Endothelial cell of umbilical vein (primary cell): ENCODE measurements around the gene TM9SF1. TPM values are rescaled to one million over a fixed set of nuclear protein-coding genes. Genes with fewer than 3 reads are reported as not detected.
A peak's percentile ranks its signal among the peaks of the same experiment; 100 is the strongest.

Source experiments
- BruUV-seq: library from RNA; stranded (reverse); fragments of 400-500 nt; replicated peaks from 2 replicates; lab custom pipeline; 2021; lab: Mats Ljungman, UMichigan
- CTCF ChIA-PET: fragments of 300-600, 350-600 bp; sonication (Branson Sonifier 250); formaldehyde crosslinking; loops from one replicate; lab custom pipeline; 2021; ENCODE audit warnings: antibody characterized with exemption, inconsistent platforms; lab: Charles Lee
- POLR2A ChIA-PET: fragments of 300-600, 350-600 bp; sonication (Branson Sonifier 250); formaldehyde crosslinking; loops from one replicate; lab custom pipeline; 2021; ENCODE audit warnings: antibody characterized with exemption, inconsistent platforms; lab: Charles Lee
- DNase-seq: peaks from one replicate; pipeline ENCODE4 v3.0.0-alpha.2; 2011; ENCODE audit warnings: low read depth, low spot score
- FAIRE-seq: peaks from 2 replicates; lab custom pipeline; 2011; peaks lifted over from hg19 to GRCh38; lab: Jason Lieb, UNC
- H2AFZ ChIP-seq: 2 replicates; pipeline ENCODE4 v1.6.0; 2012; ENCODE audit warnings: low read depth, low read length, control low read depth, inconsistent platforms
- H3K27ac ChIP-seq: 2 replicates; pipeline ENCODE4 v1.5.1; 2011; ENCODE audit warnings: low read depth, mild to moderate bottlenecking, control low read depth, low read length, moderate library complexity; ENCODE audit not compliant: insufficient read depth
- H3K27me3 ChIP-seq, 2 experiments: 2 replicates each; pipeline versions ENCODE4 v1.6.0 to v1.6.1; 2011; ENCODE audit warnings: low read length in 2 of 2, mixed read lengths in 1 of 2; ENCODE audit not compliant: control insufficient read depth in 2 of 2, insufficient read depth in 2 of 2
- H3K36me3 ChIP-seq, 2 experiments: 2 replicates in 1 of 2; 3 replicates in 1 of 2; pipeline ENCODE4 v1.5.1; 2011; ENCODE audit warnings: low read length in 2 of 2, mild to moderate bottlenecking in 1 of 2, moderate library complexity in 1 of 2; ENCODE audit not compliant: control insufficient read depth in 2 of 2, insufficient read depth in 2 of 2; ENCODE audit errors: extremely low read depth in 1 of 2
- H3K4me1 ChIP-seq: 3 replicates; pipeline ENCODE4 v1.5.1; 2011; ENCODE audit warnings: mild to moderate bottlenecking, low read length; ENCODE audit not compliant: control insufficient read depth, insufficient read depth; ENCODE audit errors: extremely low read depth
- H3K4me2 ChIP-seq: 2 replicates; pipeline ENCODE4 v1.6.1; 2011; ENCODE audit warnings: low read length, control low read depth, mixed read lengths; ENCODE audit not compliant: insufficient read depth
- H3K4me3 ChIP-seq, 3 experiments: fragments of 200-600 bp in 1 of 3; sonication (generic), shearing (Covaris generic) in 1 of 3; replicated peaks in 1 of 3; 2 replicates each; pipeline ENCODE4 v1.5.1; 2011 to 2016; ENCODE audit warnings: control low read depth in 3 of 3, low read length in 3 of 3, mild to moderate bottlenecking in 2 of 3, inconsistent platforms in 1 of 3, low read depth in 1 of 3, moderate library complexity in 1 of 3; ENCODE audit not compliant: insufficient read depth in 1 of 3
- H3K79me2 ChIP-seq: 2 replicates; pipeline ENCODE4 v1.6.0; 2012; ENCODE audit warnings: low read length, inconsistent platforms; ENCODE audit not compliant: control insufficient read depth, insufficient read depth
- H3K9ac ChIP-seq: replicated peaks from 2 replicates; pipeline ENCODE3; 2011; ENCODE audit warnings: low read length, control low read depth; ENCODE audit not compliant: insufficient read depth; ENCODE audit errors: extremely low read depth
- H3K9me1 ChIP-seq: replicated peaks from 3 replicates; pipeline ENCODE4 v1.6.0; 2011; ENCODE audit warnings: mild to moderate bottlenecking, low read length; ENCODE audit not compliant: control insufficient read depth, insufficient read depth; ENCODE audit errors: extremely low read depth
- H3K9me3 ChIP-seq: replicated peaks from 2 replicates; pipeline ENCODE4 v1.5.1; 2012; ENCODE audit warnings: low read length, inconsistent platforms; ENCODE audit not compliant: control insufficient read depth, insufficient read depth
- H4K20me1 ChIP-seq: replicated peaks from 2 replicates; pipeline ENCODE3; 2011; ENCODE audit warnings: mild to moderate bottlenecking, low read length; ENCODE audit not compliant: control insufficient read depth, insufficient read depth; ENCODE audit errors: extremely low read depth
- CTCF ChIP-seq, 2 donors: IDR thresholded peaks; 1 replicate in 1 of 2; 2 replicates in 1 of 2; pipeline ENCODE4 v1.5.1; 2011; ENCODE audit warnings: low read length in 2 of 2, mild to moderate bottlenecking in 2 of 2, moderate library complexity in 2 of 2, control low read depth in 1 of 2, inconsistent platforms in 1 of 2, low read depth in 1 of 2; ENCODE audit not compliant: insufficient read depth in 1 of 2; ENCODE audit errors: extremely low read depth in 1 of 2
- JUN ChIP-seq: IDR thresholded peaks from 2 replicates; pipeline ENCODE4 v1.6.1; 2011; ENCODE audit warnings: borderline replicate concordance, low read depth; ENCODE audit not compliant: insufficient read length, insufficient read depth
- MYC ChIP-seq: IDR thresholded peaks from one replicate; pipeline ENCODE4 v1.6.1; 2011; ENCODE audit warnings: mild to moderate bottlenecking, low read depth, low read length
- POLR2A ChIP-seq: IDR thresholded peaks from 2 replicates; pipeline ENCODE4 v1.6.1; 2012; ENCODE audit warnings: low read depth, mild to moderate bottlenecking, control low read depth, low read length
- POLR2AphosphoS5 ChIP-seq: IDR thresholded peaks from 2 replicates; pipeline ENCODE4 v1.6.1; 2012; ENCODE audit warnings: low read depth, mild to moderate bottlenecking, control low read depth, low read length, moderate library complexity; ENCODE audit not compliant: insufficient read depth
- dilution Hi-C: fragments of 300-500 bp; cut with MboI; formaldehyde crosslinking; loops from one replicate; pipeline ENCODE4 v1.15.0; 2019; ENCODE audit warnings: low sequenced_read_pairs; ENCODE audit not compliant: extremely low pct_ligation_motif_present
- intact Hi-C: fragments of 100-400 bp; cut with micrococcal nuclease; formaldehyde crosslinking; loops from one replicate; pipeline ENCODE4 v1.10.0; 2022
- polyA plus RNA-seq, 4 experiments: library from polyadenylated mRNA; depleted of rRNA in 3 of 4; stranded (reverse) in 3 of 4; unstranded in 1 of 4; fragments of >200 nt; gene quantifications; 2 replicates each; pipeline versions ENCODE4 v1.2.1 to v1.2.3, GENCODE V29; 2011 to 2012; ENCODE audit warnings: missing spikeins in 1 of 4
- total RNA-seq: library from RNA; stranded (reverse); gene quantifications from 2 replicates; pipeline ENCODE4 v1.2.3, GENCODE V29; 2021

TM9SF1 gene
- total and polyA plus RNA-seq, 2 donors (not counting 3 experiments of a cell fraction or from before 2014, with no cell fraction given) = 60.7 to 71.5 TPM

- TF ChIP-seq CTCF (IDR thresholded peaks at IDR 0.05; ENCODE audit: extremely low read depth in 1 of 2, insufficient read depth in 1 of 2, low read depth in 1 of 2, low read length in 2 of 2) = no peak
- no peak for TF ChIP-seq JUN
- peak; percentile 67 for TF ChIP-seq POLR2AphosphoS5
- peak; percentile 75 for TF ChIP-seq POLR2A
- no peak for TF ChIP-seq MYC
- intact Hi-C loops = loop anchor here (1.0 to 5.0 kb wide), 8 partner anchors 11 to 285 kb away; partner anchors contain the start of genes CHMP4A, DCAF11, DHRS1 and IPO4
- ChIA-PET POLR2A (interaction anchor here (1.0 to 2.0 kb wide), 6 partner anchors 10 to 66 kb away, joined by 3 to 13 read pairs (median 5); partner anchors contain the start of genes CHMP4A, DCAF11, NRL and PSME1), CTCF (interaction anchor here (0.7 to 7.8 kb wide), 11 partner anchors 11 to 187 kb away, joined by 3 to 63 read pairs (median 4); partner anchors contain the start of genes CIDEB, IRF9, PSME1 and TINF2)
- Histone ChIP-seq H3K4me2 (peak within 1 kb of the TSS; percentile 95), H3K9me1 (no peaks in the 10 kb centered on the region), H3K9me3 (no peaks in the 10 kb centered on the region), H3K9ac (peak within 1 kb of the TSS; percentile 72), H3K4me1 (peaks cover 17% of the 10 kb centered on the region), H3K27ac (peak within 1 kb of the TSS; percentile 52), H3K27me3 (no peaks in the 10 kb centered on the region), H2AFZ (peak within 1 kb of the TSS; percentile 91), H4K20me1 (no peaks in the 10 kb centered on the region), H3K79me2 (peaks cover 25% of the 10 kb centered on the region), H3K36me3 (peaks cover 0 to 25% of the 10 kb centered on the region in 2 experiments), H3K4me3 (peak within 1 kb of the TSS; percentile 59 to 86 (median 79))
- peak; percentile 97 for DNase-seq
- peak; percentile 100 for FAIRE-seq
- no TSS peak for BruUV-seq
- dilution Hi-C loops = no loop called here
These were observed 48.1 kb downstream of the TM9SF1 start, which contains the start of gene RNF31 for GRCh38 chr14:24146978-24147760. Gene RNF31, plus strand, starts transcription at chr14:24147498. Its CDS starts 201 bp downstream, at chr14:24147699.
